Uterus (tissue), 2 donors: ENCODE measurements around the gene RANBP17.

Experiments
- CTCF ChIP-seq, 4 experiments: fragments of 200-600 bp in 2 of 4; fragments of 450-650 bp in 2 of 4; sonication (generic) in 2 of 4; IDR thresholded peaks; one replicate each; pipeline ENCODE4 v1.5.1; 2016 to 2019; ENCODE audit warnings: antibody characterized with exemption in 4 of 4, mild to moderate bottlenecking in 2 of 4, moderate library complexity in 1 of 4
- POLR2A ChIP-seq, 2 donors: fragments of 450-650 bp; IDR thresholded peaks; one replicate each; pipeline ENCODE4 v1.6.1; 2016; ENCODE audit warnings: antibody characterized with exemption in 2 of 2, mild to moderate bottlenecking in 1 of 2, moderate library complexity in 1 of 2

GRCh38 chr5:170857066-170857465, 4.8 kb upstream of the RANBP17 start:
- TF ChIP-seq CTCF (IDR thresholded peaks at IDR 0.05), result no peak
- no peak for TF ChIP-seq POLR2A (IDR thresholded peaks at IDR 0.05)
